GM06990 (cell line): ENCODE results near the gene CITED1.
A peak's percentile ranks its signal among the peaks of the same experiment; 100 is the strongest.

Experiments
- DNase-seq: peaks from one replicate; pipeline ENCODE4 v3.0.0-alpha.2; 2011; ENCODE audit not compliant: insufficient read length; ENCODE audit errors: extremely low read depth
- H3K27me3 ChIP-seq: replicated peaks from 2 replicates; pipeline ENCODE4 v1.6.0; 2011; ENCODE audit warnings: low read length; ENCODE audit not compliant: control insufficient read depth, insufficient read depth
- H3K36me3 ChIP-seq: 2 replicates; pipeline ENCODE4 v1.5.1; 2011; ENCODE audit warnings: low read length; ENCODE audit not compliant: control insufficient read depth, insufficient read depth
- H3K4me3 ChIP-seq: replicated peaks from 2 replicates; pipeline ENCODE4 v1.5.1; 2011; ENCODE audit warnings: low read depth, mild to moderate bottlenecking, control low read depth, low read length
- TF ChIP-seq, protein P1 (sequence below): IDR thresholded peaks from 2 replicates; pipeline ENCODE4 v1.5.1; 2011; ENCODE audit warnings: low read length, control low read depth, mild to moderate bottlenecking, inconsistent platforms; ENCODE audit not compliant: insufficient read depth, poor library complexity, severe bottlenecking

The CITED1 gene

DNA sequence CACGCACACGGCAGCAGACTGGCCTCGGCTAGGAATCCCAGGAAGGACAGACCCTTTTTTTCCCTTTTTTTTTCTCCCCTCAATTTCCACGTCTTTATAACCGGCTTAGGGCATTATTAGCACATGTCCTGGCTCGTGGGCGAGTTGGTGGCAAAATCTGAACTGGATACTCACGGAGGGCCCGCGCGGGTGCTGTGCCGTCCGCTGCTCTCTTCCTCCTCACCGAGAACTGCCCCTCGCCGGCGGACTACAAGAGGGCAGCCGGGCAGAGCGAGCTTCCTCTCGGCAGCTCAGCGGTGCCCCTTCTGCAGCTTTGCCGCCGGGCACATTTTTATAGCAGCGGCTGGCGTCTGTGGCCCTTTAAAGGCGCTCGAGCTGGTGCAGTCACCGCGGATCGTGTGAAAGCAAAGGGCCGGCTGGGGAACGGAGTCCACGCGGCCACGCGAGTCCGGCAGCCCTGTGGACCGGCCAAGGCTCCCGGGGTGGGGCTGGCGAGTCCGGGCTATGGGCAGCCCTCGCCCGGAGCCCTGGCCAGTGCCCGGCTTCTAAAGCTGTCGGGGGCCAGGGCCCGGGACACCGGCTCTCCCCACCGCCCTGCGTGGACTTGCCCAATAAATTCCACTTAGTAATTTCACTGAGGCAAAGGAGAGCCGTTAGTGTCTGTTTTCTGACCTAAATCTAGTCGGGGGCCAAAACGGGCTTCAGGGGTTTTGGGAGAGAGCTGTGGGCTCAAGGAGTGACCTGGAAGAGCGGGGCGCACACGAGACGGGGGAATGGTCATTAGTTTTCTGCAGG lies 1.3 kb upstream of the CITED1 start:
- peaks cover 1% of the 10 kb centered on the region for H3K27me3 ChIP-seq
- H3K4me3 ChIP-seq: peak overlapping the region; percentile 49
- TF ChIP-seq, protein P1, sequence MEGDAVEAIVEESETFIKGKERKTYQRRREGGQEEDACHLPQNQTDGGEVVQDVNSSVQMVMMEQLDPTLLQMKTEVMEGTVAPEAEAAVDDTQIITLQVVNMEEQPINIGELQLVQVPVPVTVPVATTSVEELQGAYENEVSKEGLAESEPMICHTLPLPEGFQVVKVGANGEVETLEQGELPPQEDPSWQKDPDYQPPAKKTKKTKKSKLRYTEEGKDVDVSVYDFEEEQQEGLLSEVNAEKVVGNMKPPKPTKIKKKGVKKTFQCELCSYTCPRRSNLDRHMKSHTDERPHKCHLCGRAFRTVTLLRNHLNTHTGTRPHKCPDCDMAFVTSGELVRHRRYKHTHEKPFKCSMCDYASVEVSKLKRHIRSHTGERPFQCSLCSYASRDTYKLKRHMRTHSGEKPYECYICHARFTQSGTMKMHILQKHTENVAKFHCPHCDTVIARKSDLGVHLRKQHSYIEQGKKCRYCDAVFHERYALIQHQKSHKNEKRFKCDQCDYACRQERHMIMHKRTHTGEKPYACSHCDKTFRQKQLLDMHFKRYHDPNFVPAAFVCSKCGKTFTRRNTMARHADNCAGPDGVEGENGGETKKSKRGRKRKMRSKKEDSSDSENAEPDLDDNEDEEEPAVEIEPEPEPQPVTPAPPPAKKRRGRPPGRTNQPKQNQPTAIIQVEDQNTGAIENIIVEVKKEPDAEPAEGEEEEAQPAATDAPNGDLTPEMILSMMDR: no peak
- H3K36me3 ChIP-seq: no peaks in the 10 kb centered on the region
- DNase-seq: peak; percentile 48

DNA sequence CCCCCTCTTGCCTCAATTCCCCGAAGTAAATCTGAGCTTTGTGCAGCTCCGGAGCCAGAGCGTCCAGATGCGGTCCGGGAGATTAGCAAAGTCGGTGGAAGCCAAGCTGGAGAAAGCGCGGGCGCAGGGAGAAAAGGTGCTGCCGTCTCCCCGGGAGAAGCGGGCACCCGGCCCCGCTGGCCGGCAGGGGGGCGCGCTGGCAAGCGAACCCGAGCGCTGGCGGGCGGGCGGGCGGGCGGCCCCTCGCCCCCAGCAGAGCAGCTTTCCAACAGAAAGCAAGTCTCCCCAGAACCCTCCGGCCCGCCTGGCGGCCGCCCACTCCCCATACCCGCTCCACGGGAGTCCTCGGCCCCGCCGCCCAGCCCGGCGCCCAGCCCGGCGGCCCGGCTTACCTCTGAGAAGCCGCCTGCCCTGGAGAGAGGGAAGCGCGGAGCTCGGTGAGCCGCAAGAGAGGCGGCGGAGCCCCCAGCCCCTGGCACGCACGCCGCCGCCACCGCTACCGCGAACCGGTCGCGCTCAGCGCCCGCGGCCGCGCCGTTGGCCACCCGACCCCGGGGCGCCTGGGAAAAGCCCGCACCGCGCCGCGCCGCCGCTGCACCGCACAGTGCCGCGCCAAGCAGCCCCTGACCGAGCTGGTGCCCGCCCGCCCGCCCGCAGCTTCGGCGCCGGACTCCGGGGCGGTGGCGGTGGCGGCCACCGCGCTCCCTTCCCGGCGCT lies 529 bp upstream of the CITED1 start:
- TF ChIP-seq, protein P1: no peak
- Histone ChIP-seq H3K4me3 (peak overlapping the region; percentile 49), H3K36me3 (no peaks in the 10 kb centered on the region), H3K27me3 (peaks cover 1% of the 10 kb centered on the region)
- DNase-seq: no peak

DNA sequence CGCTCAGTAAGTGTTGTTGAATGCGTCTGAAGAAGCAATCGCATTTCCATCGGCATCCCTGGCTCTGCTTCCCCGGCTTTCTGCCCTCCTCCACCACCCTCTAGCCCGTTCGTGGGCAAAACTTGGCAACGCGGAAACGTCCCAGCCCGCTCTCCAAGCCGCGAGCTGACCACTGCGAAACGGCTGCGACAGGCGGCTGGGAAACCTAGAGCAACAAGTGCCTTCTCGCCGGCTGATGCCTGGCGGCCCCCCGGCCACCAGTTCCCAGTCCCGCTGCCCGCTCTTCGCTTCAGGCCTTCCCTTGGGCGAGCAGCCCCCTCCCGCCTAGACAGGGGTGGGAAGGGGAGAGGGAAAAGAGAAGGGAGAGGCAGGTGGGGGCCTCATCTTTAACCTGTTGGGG lies 837 bp downstream of the CITED1 start:
- Histone ChIP-seq H3K4me3 (peak overlapping the region; percentile 33), H3K27me3 (peaks cover 3% of the 10 kb centered on the region)
- DNase-seq: no peak

DNA sequence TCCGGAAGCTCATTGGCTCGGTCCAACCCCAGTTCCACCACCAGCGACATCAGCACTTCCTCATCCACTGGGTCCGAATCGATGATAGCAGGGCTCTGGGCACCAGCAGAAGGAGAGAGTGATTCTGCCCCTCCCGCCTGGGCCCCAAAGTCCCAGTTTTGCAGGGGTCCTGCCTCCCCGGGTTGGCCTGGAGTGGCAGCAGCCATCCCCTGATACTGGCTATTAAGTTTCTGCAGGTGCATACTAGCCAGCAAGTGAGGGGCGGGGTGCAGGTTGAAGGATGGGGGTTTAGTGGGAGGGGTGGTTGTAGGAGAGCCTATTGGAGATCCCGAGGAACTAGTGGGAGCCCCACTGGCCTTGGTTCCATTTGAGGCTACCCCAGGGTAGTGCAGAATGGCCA lies 3.9 kb downstream of the CITED1 start:
- Histone ChIP-seq H3K36me3 (no peaks in the 10 kb centered on the region), H3K27me3 (peaks cover 2% of the 10 kb centered on the region)

More for the DNA sequence above, 837 bp downstream of the CITED1 start:
- TF ChIP-seq, protein P1: no peak
- no peaks in the 10 kb centered on the region for H3K36me3 ChIP-seq

GRCh38 chrX:72299891-72300630 lies 5.7 kb downstream of the CITED1 start:
- no peak overlapping the region for H3K4me3 ChIP-seq
- no peak for DNase-seq
- TF ChIP-seq, protein P1: no peak
- peaks cover 2% of the 10 kb centered on the region for H3K27me3 ChIP-seq
- no peaks in the 10 kb centered on the region for H3K36me3 ChIP-seq

More for the DNA sequence above, 3.9 kb downstream of the CITED1 start:
- DNase-seq: no peak
- TF ChIP-seq, protein P1: no peak
- H3K4me3 ChIP-seq: no peak overlapping the region
